Measurements from ENCODE around the gene NPAS3.

Gene NPAS3

GRCh38 chr14:33505963-33506329 is 567.3 kb downstream of the NPAS3 start:
- ChIA-PET POLR2A (no interaction called here), CTCF (no interaction called here)
- no peak for TF ChIP-seq CTCF (IDR thresholded peaks at IDR 0.05; ENCODE audit: control extremely low read depth, extremely low read depth, low read depth, missing control alignments)
- DNase-seq (ENCODE audit: extremely low spot score): no peak

- no peak for TF ChIP-seq CTCF (IDR thresholded peaks at IDR 0.05; ENCODE audit: control extremely low read depth, extremely low read depth, low read depth, missing control alignments)
- no peak for DNase-seq (ENCODE audit: extremely low spot score)
- ChIA-PET CTCF (interaction anchor here (1.9 kb wide), 1 partner anchor 8 kb away, joined by 6 read pairs; no protein-coding TSS in a partner anchor), POLR2A (no interaction called here)
These were observed 569.7 kb downstream of the NPAS3 start for GRCh38 chr14:33508126-33509062.

GRCh38 chr14:33509454-33509853 is 570.8 kb downstream of the NPAS3 start:
- CTCF ChIA-PET: interaction anchor here (1.9 kb wide), 1 partner anchor 9 kb away, joined by 6 read pairs; no protein-coding TSS in a partner anchor

GRCh38 chr14:33510063-33510481 is 571.4 kb downstream of the NPAS3 start:
- POLR2A ChIA-PET: no interaction called here
- DNase-seq (ENCODE audit: extremely low spot score): no peak
- CTCF ChIA-PET: interaction anchor here (1.9 kb wide), 1 partner anchor 10 kb away, joined by 6 read pairs; no protein-coding TSS in a partner anchor
- TF ChIP-seq CTCF (IDR thresholded peaks at IDR 0.05; ENCODE audit: control extremely low read depth, extremely low read depth, low read depth, missing control alignments): no peak

More at GRCh38 chr14:33509454-33509853, 570.8 kb downstream of the NPAS3 start:
- no peak for TF ChIP-seq CTCF (IDR thresholded peaks at IDR 0.05; ENCODE audit: control extremely low read depth, extremely low read depth, low read depth, missing control alignments)
- no peak for DNase-seq (ENCODE audit: extremely low spot score)
- POLR2A ChIA-PET: no interaction called here

- no peak for DNase-seq (ENCODE audit: extremely low spot score)
- ChIA-PET CTCF (no interaction called here), POLR2A (no interaction called here)
- TF ChIP-seq CTCF (IDR thresholded peaks at IDR 0.05; ENCODE audit: control extremely low read depth, extremely low read depth, low read depth, missing control alignments): no peak
These were observed 572.3 kb downstream of the NPAS3 start for GRCh38 chr14:33510991-33511390.

GRCh38 chr14:33511851-33512640 is 573.4 kb downstream of the NPAS3 start:
- no peak for DNase-seq (ENCODE audit: extremely low spot score)
- TF ChIP-seq CTCF (IDR thresholded peaks at IDR 0.05; ENCODE audit: control extremely low read depth, extremely low read depth, low read depth, missing control alignments): no peak
- CTCF ChIA-PET: interaction anchor here (1.1 kb wide), 1 partner anchor 29 kb away, joined by 3 read pairs; no protein-coding TSS in a partner anchor
- POLR2A ChIA-PET: no interaction called here
